Activated CD4-positive, alpha-beta T cell treated with anti-CD3 and anti-CD28 coated beads, Interleukin-2, amount 50 U/mL, for 24 hours (primary cell): Measurements from ENCODE around the gene EYS.
"Not testable (repeated sequence)": the region's sequence is repeated elsewhere in the genome, so short reads cannot be mapped to it uniquely, and the experiment has no call there.

ENCODE experiments used
- DNase-seq, 2 donors: peaks; one replicate each; pipeline ENCODE4 v3.0.0-alpha.2; 2020; ENCODE audit warnings: low read depth in 1 of 2, low spot score in 1 of 2

Gene EYS

DNA sequence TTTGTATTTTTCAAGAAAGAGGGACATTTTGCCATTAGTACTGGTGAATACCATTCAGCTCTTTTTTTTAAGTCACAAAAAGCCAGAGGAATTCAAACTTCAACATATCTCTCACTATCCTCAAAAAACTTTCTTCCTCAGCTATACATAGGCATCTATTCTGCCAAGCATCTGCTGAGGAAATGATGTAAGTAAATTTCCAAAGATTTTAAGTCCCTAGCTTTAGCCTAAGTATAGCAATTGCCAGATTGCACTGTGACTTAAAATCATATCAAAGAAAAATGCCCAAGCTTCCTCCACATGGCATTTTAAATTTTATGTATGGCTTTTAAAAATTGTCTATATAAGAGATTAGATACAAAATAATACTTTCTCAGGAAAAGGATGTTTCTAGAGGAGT, 237.4 kb downstream of the EYS start:
- no peak for DNase-seq

DNA sequence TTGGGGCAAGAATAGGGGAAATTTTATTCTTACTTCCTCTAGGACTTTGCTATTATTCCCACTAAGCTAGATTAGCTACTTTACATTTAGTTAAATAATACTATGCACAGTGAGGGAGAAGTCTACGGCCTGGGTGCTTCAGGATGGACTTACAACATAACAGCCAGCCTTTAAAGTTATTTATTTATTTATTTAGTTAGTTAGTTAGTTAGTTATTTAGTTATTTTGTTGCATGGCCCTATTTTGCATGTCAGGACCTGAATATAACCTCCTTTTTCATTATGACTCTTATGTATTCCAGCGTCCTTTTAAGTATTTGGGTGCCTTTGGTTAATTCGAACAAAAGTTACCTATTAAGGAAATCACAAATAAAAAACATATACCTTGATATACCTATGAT, 238.7 kb downstream of the EYS start:
- no peak for DNase-seq

DNA sequence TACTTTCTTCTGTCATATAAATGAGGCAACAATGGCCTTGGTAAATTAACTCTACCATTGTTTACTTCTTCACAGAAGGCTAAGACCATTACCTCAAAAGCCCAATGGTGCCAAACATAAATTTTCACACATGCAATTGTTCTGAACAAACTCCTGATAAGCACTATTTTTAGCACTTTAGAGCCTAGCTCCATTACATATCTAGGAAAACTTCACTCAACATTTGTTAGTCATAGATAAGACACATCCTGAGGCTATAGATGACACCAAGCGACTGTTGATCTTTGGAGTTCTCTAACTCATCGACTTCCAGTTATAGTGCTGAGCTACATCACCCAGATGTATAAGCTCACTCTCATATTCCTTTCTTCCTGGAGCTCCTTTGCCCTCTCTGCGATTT, 245.9 kb downstream of the EYS start:
- DNase-seq, result no peak

DNA sequence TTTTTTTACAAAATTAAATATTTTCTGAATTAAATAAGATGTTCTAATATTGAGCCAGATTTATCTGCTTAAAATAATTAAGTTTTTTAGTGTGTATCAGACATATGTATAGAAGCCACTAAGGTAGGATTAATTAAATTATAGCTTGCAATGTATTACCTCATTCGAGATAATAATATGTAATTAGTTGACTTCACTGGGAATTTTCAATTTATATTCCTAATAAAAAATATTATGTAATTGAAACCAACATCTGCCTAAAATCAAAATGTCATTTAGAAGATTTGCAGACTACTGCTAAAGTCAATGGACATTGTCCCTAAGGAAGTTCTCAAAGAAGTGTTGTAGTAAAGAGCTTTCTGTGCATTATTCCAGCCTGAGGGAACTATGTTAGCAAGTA, 254.7 kb downstream of the EYS start:
- DNase-seq, result no peak

DNA sequence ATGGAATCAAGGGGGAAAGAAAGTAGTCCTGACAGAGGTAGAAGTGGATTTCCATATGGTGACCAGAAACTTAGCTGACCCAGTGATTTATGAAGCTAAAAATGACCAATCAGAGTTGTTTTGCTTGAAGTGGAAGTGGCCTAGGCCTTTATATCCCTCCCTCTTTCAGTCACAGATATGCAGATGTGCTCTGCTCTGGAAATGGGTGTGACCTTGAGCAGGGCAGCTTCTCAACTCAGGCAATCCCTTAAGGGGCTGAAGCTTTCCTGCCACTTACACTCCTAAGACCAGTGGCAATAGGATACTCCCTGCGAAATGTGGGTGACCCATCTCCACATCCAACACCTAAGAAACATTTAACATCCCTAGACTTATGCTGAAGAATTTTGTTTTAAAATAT, 256.6 kb downstream of the EYS start:
- no peak for DNase-seq

DNA sequence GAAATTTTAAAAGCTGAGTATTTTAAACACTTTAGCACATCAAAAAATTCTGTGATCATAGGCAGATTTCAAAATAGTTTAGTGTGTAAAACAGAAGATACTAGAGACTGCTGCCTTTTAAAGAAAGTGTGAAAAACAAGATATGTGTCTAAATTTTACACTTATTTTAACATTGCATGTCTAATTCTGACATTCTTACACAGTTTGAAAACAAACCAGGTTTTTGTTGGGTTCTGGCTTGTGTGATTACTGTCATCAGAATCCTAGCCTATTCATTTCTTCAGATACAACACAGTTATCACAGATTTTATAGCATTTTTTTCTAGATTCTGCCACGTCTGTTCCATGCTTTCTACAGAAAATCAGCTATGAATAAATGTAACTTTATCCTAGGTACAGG, 257.1 kb downstream of the EYS start:
- no peak for DNase-seq

DNA sequence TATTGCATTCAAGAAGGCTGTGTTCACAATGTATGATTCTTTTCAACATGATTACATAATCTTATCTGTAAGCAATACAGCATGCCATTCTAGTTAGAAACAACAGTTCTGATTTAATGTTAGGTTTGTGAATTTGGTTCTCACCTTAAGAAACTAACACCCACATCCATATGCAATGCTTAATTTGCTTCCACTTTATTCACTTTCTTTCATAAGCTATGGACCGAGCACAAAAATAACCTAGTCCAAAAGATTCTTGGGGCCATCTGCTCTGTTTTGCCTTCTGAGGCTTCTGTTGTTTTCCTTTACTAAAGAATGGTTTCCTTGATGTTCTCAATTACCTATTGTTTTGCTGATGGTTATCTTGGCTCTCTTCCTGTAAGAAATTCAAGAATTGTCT, 258.2 kb downstream of the EYS start:
- no peak for DNase-seq

DNA sequence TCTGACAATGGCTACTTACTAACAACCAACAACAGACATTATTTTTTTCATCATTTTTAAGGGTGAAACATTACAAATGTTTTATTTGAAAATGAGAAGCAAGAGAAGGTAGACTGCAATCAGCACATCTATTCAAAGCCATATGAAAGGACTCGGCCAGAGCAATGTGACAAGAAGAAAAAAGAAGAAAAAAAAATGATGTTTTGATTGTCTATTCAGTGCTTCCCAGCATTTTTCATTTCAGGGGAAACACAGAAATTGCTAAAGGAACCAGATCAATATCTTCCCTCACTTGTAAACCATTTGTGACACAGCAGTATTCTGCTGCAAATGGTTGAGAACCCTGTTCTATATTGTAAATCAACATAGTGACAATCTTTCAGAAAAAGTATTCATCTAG, 270.7 kb downstream of the EYS start:
- DNase-seq, result no peak

DNA sequence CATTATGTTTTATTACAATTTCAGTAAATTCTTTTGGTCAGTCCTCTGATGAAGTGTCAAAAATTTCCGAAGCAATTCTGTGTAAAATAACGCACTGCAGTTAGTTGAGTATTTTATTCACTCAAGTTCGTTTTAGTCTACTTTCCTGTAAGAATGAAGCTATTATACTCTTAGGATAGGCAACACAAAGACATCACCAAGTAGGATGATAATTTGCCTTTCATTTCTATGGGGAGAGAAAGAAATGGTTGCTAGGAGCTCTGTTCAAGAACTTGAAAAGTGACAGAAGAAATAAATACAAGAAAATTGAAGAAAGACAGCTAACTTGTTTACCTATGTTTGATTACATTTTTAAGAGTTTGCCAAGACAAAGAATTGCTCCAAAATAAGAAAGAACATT, 290.4 kb downstream of the EYS start:
- DNase-seq, result no peak

DNA sequence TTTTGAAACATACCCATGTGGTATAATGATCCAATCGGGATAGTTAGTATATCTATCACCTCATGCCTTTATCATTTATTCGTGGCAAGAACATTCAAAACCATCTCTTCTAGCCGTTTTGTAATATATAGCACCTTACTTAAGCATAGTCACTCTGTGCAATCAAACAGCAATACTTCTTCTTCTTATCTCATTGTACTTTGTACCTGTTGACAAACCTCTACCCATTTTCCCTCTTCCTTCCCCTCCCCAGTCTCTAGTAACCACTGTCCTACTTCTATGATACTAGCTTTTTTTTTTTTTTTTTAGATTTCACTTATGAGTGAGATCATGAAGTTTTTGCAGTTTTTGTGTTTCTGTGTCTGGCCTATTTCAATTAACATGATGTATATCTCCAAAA, 296.7 kb downstream of the EYS start:
- no peak for DNase-seq

DNA sequence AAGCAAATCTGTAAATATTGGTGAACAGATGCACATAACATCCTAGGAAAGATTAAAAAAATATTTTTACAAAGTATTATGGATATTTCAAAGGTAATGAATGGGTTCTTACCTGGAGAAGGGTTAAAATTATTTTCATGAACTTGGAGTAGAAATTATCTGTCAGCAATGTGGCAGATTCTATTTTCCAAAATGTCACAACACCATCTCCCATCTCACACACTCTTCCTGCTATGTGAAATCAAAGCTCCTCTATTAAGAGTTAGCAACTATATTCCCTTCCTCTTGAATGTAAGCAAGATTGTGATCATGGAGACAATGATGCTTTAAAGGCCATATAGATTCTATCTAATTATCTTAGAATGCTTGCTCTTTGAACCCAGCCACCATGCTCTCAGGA, 304.5 kb downstream of the EYS start:
- no peak for DNase-seq

DNA sequence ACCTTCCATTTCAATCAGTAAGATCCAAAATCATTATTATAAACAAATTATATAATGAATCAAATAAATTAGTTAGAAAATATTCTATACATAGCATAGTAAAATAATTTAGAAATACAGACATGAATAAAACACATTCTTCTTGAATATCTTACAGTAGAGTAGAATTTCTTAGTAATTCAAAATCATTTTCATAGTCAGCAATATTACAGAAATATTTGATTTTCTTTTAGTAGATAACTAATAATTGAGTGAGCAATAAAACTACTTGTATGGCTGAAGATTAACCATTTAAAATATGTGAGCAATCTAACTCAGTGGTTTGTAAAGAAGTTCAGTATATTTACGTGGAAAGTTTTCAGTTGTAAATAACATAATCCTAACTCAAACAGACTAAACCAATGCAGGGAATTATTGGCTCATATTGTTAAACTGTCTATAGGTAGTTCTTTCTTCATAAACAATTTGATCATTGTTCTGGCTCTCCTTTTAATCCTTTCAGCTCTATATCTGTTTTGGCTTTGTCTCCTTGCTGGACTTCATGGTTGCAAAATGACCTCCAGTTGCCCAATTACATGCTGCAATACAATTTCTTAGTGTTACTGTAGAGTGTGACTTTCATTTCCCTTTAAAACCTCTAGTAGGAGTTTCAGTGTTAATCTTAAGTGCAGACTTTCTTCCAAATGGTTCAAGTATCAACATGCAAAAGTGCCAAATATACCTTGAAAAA, 307.5 kb downstream of the EYS start:
- DNase-seq, result no peak

DNA sequence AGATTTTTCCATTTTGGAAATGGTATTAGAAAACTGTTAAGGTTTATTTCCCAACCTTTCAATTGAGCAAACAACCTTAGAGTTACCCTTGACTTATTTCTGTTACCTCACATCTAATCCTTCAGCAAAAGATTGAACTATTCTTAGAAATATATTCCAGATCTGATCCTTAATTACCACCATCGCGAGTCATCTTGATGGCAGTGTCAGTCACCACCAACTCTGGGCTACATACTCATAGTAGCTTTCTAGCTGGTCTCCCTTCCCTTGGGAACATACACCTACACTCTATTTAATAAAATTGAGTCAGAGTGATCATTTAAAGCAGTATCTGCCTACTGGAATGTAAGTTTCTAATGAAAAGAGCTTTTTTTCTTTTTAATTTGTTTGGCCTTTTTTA, 308.2 kb downstream of the EYS start:
- no peak for DNase-seq

DNA sequence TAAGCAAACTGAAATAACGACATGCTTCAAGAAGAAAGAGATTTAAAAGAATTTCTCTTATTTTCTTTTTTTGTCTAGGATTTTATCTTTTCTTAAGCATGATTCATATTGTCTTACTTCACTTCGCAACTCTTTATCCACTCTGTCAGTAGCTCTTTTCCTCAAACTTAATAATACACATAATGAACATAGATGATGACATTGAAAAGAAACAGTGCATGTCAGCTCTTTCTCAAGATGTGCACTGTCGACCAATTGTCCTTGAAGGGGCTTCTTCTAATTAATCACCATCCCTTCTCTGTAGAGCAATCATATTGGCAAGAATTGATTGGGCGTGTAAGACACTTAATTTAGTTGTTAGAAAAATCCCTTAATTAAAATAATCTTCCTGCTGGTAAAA, 356.5 kb downstream of the EYS start:
- no peak for DNase-seq

DNA sequence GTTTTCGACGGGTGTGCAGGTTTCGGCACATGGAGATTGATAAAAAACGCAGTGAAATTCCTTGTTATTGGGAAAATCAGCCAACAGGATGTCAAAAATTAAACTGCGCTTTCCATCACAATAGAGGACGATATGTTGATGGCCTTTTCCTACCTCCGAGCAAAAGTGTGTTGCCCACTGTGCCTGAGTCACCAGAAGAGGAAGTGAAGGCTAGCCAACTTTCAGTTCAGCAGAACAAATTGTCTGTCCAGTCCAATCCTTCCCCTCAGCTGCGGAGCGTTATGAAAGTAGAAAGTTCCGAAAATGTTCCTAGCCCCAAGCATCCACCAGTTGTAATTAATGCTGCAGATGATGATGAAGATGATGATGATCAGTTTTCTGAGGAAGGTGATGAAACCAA, 404.4 kb downstream of the EYS start:
- DNase-seq, result not testable (repeated sequence)

DNA sequence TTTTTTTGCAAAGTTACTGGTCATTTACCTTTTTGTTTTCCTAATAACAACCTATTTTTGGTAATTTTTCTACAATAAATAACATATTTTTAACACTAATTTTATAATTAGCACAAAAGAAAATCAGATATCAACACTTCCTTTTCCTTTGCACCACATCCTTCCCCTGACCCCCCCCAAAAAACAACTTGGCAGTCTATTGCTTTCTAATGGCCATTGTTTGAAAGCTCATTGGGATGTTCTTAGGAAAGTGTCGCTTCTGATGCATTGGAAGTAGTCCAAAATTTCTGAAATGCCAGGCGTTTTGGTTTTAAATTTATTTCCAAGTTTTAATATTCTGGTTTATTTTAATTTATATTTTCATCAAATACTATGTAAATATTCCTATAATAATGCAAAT, 407.8 kb downstream of the EYS start:
- DNase-seq, result no peak

DNA sequence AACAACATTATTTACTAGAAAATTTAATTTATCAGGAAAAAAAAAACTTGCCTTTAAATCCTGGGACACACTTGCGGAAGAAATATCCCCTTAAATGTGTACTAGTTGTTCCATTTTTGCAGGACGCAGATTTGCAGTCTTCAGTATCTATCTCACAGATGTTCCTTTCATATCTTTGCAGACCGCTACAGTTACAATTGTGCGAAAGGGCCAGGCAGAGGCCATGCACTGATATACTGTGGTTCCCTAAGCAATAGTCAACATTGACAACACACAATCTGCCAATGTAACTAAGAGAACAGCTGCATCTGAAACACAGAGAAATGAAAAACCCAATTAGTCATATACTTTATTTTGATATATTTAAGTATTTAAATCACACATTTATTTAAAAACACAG, 411.2 kb downstream of the EYS start:
- DNase-seq, result no peak

DNA sequence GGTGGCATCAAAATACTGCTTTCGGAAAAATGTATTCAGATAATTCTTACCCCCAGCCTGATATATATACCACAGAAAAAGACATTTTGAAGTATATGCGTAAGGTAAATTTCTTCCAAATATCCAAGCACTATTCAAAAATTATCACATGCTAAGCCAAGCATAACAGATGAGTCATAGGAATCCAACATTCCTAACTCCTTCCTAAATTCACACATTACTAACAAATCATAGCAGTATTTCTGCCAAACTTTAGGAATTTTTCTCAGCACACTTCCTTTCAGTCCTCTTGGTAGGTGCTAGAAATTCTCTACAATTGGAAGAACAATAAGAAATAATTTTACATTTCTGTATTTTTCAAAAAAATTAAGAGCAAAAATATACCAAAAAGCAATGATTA, 417.5 kb downstream of the EYS start:
- no peak for DNase-seq

DNA sequence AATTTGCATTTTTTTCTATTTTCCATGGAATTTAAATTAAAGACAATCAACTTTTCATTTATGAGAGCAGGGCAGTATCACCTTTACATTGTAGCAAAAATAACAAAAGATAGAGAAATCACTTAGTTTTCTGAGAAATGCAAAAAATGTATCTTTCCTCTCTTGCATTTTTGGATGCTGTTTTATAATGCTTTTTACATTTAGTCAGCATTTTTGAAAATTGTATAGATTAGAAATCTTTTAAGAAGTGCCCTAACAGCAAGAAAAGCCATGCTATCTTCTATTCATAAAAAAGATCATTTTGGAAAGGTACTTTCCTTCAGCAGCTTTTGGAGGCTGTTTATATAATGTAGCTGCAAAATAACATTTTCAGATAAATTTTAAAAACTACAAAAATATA, 421.8 kb downstream of the EYS start:
- DNase-seq, result no peak

DNA sequence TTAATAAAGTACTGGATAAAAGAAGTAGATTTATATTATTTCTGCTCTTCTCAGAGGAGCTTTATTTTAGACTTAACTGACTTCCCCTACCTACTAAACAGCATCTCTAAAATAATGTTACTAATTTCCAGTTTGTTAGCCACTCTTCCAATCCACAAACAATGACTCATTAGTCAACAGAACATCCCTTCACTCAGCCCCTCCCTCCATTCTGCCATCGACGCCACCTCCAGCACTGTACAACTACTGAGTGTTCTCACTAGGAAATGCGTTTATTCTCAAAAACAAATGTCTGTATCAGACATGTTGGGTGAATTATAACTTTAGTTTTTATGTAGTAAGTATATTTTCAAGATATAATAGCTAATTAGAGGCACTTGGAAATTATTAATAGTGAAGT, 427.0 kb downstream of the EYS start:
- DNase-seq, result no peak

DNA sequence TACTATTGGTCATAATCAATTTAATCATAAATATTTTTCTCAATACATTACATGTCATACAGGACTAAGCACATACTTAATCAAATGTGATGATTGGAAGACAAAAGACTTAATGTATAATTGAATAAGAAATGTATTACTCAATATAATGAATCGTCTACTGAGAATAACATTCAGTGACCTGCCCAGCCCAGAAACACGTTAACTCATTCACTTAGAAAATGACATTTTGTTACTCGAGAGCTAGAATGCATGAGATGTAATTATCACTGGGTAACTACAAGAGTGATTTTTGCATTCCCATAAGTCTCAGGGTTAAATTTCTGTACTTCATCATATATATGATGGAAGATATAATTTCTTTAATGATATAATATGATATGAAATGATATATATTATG, 444.8 kb downstream of the EYS start:
- DNase-seq, result no peak

DNA sequence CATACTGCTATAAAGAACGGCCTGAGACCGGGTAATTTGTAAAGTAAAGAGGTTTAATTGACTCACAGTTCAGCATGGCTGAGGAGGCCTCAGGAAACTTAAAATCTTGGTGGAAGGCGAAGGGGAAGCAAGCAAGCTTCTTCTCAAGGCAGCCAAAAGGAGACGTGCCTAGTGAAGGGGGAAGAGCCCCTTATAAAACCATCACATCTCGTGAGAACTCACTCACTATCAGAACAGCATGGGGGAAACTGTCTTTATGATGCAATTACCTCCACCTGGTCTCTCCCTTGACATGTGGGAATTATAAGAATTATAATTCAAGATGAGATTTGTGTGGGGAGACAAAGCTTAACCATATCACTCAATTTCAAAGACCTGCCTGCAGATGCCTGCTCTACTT, 447.0 kb downstream of the EYS start:
- DNase-seq, result no peak

DNA sequence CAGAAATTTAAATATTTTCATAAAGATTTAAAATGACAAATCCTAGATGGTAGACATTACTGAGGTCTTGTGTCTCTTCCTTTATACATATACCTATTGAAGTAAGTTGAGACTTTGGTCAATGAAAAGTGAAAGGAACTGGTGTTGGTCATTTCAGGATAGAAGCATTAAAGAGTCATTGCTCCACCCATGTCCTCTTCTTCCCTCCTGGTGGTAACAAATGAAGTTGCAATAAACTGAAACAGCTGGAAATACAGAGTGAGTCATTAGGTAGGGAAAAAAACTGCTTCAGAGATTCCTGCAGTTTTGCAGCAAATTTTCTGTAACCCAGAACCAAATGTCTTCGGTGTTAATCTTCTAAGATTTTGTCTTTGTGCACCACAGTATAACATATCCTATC, 448.0 kb downstream of the EYS start:
- DNase-seq, result no peak

DNA sequence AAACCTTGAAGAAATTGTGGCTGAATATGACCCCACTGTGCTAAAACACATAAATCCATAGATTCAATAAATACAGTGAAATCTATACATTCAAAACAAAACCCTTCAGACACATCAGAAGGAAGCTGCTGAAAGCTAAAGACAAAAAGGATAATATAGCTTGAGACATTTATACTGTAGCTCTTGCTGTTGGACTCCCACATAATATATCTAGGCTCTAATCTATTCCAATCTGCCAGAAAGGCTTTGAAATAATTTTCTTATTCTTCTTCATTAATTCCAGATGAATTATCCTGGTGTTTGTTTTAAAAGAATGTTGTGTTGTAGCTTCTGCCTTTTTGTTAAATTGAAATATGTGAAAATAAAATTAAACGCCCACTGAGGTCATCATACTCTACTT, 454.0 kb downstream of the EYS start:
- DNase-seq, result no peak
